Transverse colon (tissue), 4 donors: ENCODE results near the gene CDK18. TPM values are rescaled to one million over a fixed set of nuclear protein-coding genes. Genes with fewer than 3 reads are reported as not detected.

Experiments
- DNase-seq: peaks from one replicate; pipeline ENCODE4 v3.0.0-alpha.2; 2019
- H3K27ac ChIP-seq, 4 donors: fragments of 200-600 bp; sonication (generic); 2 replicates each; pipeline ENCODE4 v1.5.1; 2016 to 2018; ENCODE audit warnings: inconsistent platforms in 4 of 4
- H3K27me3 ChIP-seq: fragments of 200-600 bp; sonication (generic); 2 replicates; pipeline ENCODE4 v1.5.1; 2017; ENCODE audit warnings: inconsistent platforms
- H3K36me3 ChIP-seq, 4 donors: fragments of 200-600 bp; sonication (generic); 2 replicates each; pipeline ENCODE4 v1.5.1; 2017 to 2019; ENCODE audit warnings: inconsistent platforms in 4 of 4
- H3K4me1 ChIP-seq, 4 donors: fragments of 200-600 bp; sonication (generic); 2 replicates each; pipeline ENCODE4 v1.5.1; 2017 to 2020; ENCODE audit warnings: inconsistent platforms in 4 of 4
- H3K4me3 ChIP-seq, 4 donors: fragments of 200-600 bp; sonication (generic); 1 replicate in 1 of 4; 2 replicates in 3 of 4; pipeline versions ENCODE4 v1.5.1 to v1.6.1; 2017 to 2019; ENCODE audit warnings: inconsistent platforms in 4 of 4
- H3K9me3 ChIP-seq, 2 donors: fragments of 200-600 bp; sonication (generic); 2 replicates each; pipeline ENCODE4 v1.5.1; 2017 to 2019; ENCODE audit warnings: inconsistent platforms in 2 of 2
- CTCF ChIP-seq, 5 experiments: fragments of 200-600 bp in 3 of 5; fragments of 450-650 bp in 2 of 5; sonication (generic) in 3 of 5; IDR thresholded peaks; 1 replicate in 2 of 5; 2 replicates in 3 of 5; pipeline ENCODE4 v1.5.1; 2016 to 2017; ENCODE audit warnings: antibody characterized with exemption in 5 of 5, inconsistent platforms in 3 of 5, mild to moderate bottlenecking in 2 of 5, moderate library complexity in 1 of 5
- EP300 ChIP-seq: sonication (generic); formaldehyde crosslinking; IDR thresholded peaks from one replicate; pipeline ENCODE4 v1.6.1; 2017; ENCODE audit warnings: antibody characterized with exemption, low read depth
- POLR2A ChIP-seq: fragments of 450-650 bp; IDR thresholded peaks from one replicate; pipeline ENCODE4 v1.6.1; 2016; ENCODE audit warnings: antibody characterized with exemption, mild to moderate bottlenecking, moderate library complexity
- POLR2AphosphoS5 ChIP-seq, 3 donors: sonication (generic); formaldehyde crosslinking; IDR thresholded peaks; one replicate each; pipeline ENCODE4 v1.6.1; 2016; ENCODE audit warnings: antibody characterized with exemption in 3 of 3
- WGBS, 2 donors: methylation state at CpG; one replicate each; pipeline ENCODE4 v1.1.5; 2018; ENCODE audit warnings: low coverage in 1 of 2; 5-methylcytosine and 5-hydroxymethylcytosine counted together
- in situ Hi-C, 4 donors: fragments of 200-750 bp; cut with MboI; loops; one replicate each; pipeline versions ENCODE4 v1.15.0 to v1.15.1; 2017; ENCODE audit warnings: low sequenced_read_pairs in 3 of 4, low pct_ligation_motif_present in 1 of 4, low pct_unique_long_range_greater_than_20kb in 1 of 4
- intact Hi-C: fragments of 100-400 bp; cut with DNase I; formaldehyde crosslinking; loops from one replicate; pipeline ENCODE4 v1.15.1; 2023; ENCODE audit warnings: low total_unique reads
- total RNA-seq, 4 donors: library from RNA; depleted of rRNA; stranded (reverse); fragments of >200 nt; gene quantifications; one replicate each; pipeline ENCODE4 v1.1.0, GENCODE V29; 2016

Gene CDK18
- total RNA-seq, 4 donors from 2014 or later: 28.8 to 112 (median 33.5) TPM

GRCh38 chr1:205517288-205517687 is 12.8 kb downstream of the CDK18 start:
- DNase-seq: no peak
- in situ Hi-C loops: no loop called here
- no peaks in the 10 kb centered on the region for H3K9me3 ChIP-seq
- H3K4me3 ChIP-seq: no peak overlapping the region
- no peaks in the 10 kb centered on the region for H3K27me3 ChIP-seq
- H3K4me1 ChIP-seq: peaks cover 26 to 48% (median 39%) of the 10 kb centered on the region in 4 donors
- no peak for TF ChIP-seq POLR2A
- no peak for TF ChIP-seq CTCF (IDR thresholded peaks at IDR 0.05)
- TF ChIP-seq EP300: no peak
- no peak for TF ChIP-seq POLR2AphosphoS5 (IDR thresholded peaks at IDR 0.05)
- intact Hi-C loops: no loop called here
- H3K27ac ChIP-seq: peak overlapping the region in 3 of 4 donors; percentile 64 to 73 (median 67)
- 60 to 75% methylated on average over 2 to 3 of the region's 3 CpGs for WGBS, 2 donors
- no peaks in the 10 kb centered on the region for H3K36me3 ChIP-seq

DNA sequence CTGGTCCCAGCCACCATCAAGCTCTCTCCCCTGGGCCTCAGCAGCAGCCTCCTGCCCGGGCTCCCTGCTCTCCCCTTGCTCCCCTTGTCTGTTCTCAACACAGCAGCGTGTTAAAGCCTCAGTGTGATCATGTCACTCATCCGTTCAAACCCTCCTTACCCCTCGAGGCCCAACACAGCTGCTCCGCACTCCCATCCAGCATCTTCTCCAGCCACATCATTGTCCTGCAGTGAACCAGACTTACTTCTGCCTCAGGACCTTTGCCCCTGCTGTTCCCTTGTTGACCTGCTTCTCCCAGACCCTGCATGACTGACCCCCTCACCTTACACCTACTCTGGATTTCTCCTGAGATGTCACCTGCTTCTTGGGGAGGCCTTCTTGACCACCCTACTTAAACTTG is 13.3 kb downstream of the CDK18 start:
- 75 to 78% methylated on average over 3 to 5 of the region's 5 CpGs for WGBS, 2 donors
- Histone ChIP-seq H3K36me3 (no peaks in the 10 kb centered on the region), H3K27ac (peak overlapping the region in 2 of 4 donors; percentile 64 to 67), H3K9me3 (no peaks in the 10 kb centered on the region), H3K27me3 (no peaks in the 10 kb centered on the region), H3K4me1 (peaks cover 26 to 44% (median 37%) of the 10 kb centered on the region in 4 donors), H3K4me3 (no peak overlapping the region)
- intact Hi-C loops (no loop called here), in situ Hi-C loops (no loop called here)
- no peak for DNase-seq
- no peak for TF ChIP-seq CTCF (IDR thresholded peaks at IDR 0.05)

DNA sequence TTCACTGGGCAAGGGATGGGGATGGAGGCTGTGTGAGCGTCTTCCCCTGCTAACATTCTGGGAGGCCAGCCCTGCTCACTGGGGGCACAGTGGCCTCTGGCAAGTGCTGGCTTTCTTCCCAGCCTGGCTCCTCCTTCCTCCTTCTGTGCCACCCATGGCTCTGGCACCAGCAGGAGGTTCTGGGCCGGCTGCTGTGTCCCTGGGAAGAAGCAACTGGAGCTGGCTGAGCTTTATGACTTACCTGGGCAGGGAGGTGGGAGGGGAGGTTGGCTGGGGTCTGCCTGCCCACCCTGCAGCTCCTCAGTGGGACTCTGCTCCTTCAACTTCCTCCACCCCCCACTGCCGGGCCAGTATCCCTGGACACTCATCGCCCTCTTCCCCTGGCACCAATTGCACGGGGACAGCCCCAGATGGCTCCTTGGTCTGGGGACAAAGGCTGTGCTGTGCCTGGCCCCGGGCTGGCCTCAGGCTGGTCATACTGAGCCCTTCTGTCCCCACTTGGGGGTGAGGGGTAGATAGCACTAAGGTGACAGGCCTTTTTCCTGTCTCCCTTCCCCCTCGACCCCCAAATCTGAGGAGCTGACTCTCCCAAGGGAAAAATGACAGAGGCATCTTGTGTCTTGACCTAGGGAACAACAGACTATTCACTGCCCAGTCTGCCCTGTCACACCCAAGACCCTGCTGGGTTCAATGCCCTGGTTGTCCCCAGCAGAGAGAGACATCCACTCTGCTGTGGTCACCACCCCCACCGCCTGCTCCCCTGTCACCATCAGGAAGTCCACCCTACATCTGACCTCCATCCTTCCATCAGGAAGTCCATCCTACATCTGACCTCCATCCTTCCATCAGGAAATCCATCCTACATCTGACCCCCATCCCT is 14.4 kb downstream of the CDK18 start:
- H3K4me1 ChIP-seq: peaks cover 26 to 44% (median 37%) of the 10 kb centered on the region in 4 donors
- in situ Hi-C loops: no loop called here
- H3K27ac ChIP-seq: peak overlapping the region in 3 of 4 donors; percentile 28 to 47 (median 39)
- WGBS, 2 donors: 51 to 67% methylated on average over 1 to 8 of the region's 8 CpGs
- no peak overlapping the region for H3K4me3 ChIP-seq
- intact Hi-C loops: no loop called here
- H3K27me3 ChIP-seq: no peaks in the 10 kb centered on the region
- peak; percentile 26 for DNase-seq
- no peak for TF ChIP-seq EP300
- no peak for TF ChIP-seq POLR2AphosphoS5 (IDR thresholded peaks at IDR 0.05)
- no peak for TF ChIP-seq POLR2A
- no peak for TF ChIP-seq CTCF (IDR thresholded peaks at IDR 0.05)
- no peaks in the 10 kb centered on the region for H3K36me3 ChIP-seq
- no peaks in the 10 kb centered on the region for H3K9me3 ChIP-seq

GRCh38 chr1:205519541-205520131 is 15.2 kb downstream of the CDK18 start:
- Histone ChIP-seq H3K27ac (peak overlapping the region in 3 of 4 donors; percentile 28 to 47 (median 39)), H3K4me3 (no peak overlapping the region), H3K9me3 (no peaks in the 10 kb centered on the region), H3K27me3 (no peaks in the 10 kb centered on the region), H3K36me3 (no peaks in the 10 kb centered on the region), H3K4me1 (peaks cover 26 to 44% (median 37%) of the 10 kb centered on the region in 4 donors)
- in situ Hi-C loops: loop anchor here in 2 of 4 donors (5.0 to 10.0 kb wide), 3 partner anchors 32 to 135 kb away; no protein-coding TSS in a partner anchor
- intact Hi-C loops: no loop called here
- TF ChIP-seq POLR2A (no peak), POLR2AphosphoS5 (IDR thresholded peaks at IDR 0.05) (peak; percentile 11 to 53 (median 36))
- WGBS, 2 donors: 6 to 15% methylated on average over 2 to 6 of the region's 6 CpGs
- peak; percentile 35 for DNase-seq
